GM06990 (cell line): ENCODE results near the gene VPS11.
A peak's percentile ranks its signal among the peaks of the same experiment; 100 is the strongest.

Experiments used
- DNase-seq: peaks from one replicate; pipeline ENCODE4 v3.0.0-alpha.2; 2011; ENCODE audit not compliant: insufficient read length; ENCODE audit errors: extremely low read depth
- H3K27me3 ChIP-seq: replicated peaks from 2 replicates; pipeline ENCODE4 v1.6.0; 2011; ENCODE audit warnings: low read length; ENCODE audit not compliant: control insufficient read depth, insufficient read depth
- H3K36me3 ChIP-seq: 2 replicates; pipeline ENCODE4 v1.5.1; 2011; ENCODE audit warnings: low read length; ENCODE audit not compliant: control insufficient read depth, insufficient read depth
- H3K4me3 ChIP-seq: replicated peaks from 2 replicates; pipeline ENCODE4 v1.5.1; 2011; ENCODE audit warnings: low read depth, mild to moderate bottlenecking, control low read depth, low read length
- TF ChIP-seq, protein P1 (sequence below): IDR thresholded peaks from 2 replicates; pipeline ENCODE4 v1.5.1; 2011; ENCODE audit warnings: low read length, control low read depth, mild to moderate bottlenecking, inconsistent platforms; ENCODE audit not compliant: insufficient read depth, poor library complexity, severe bottlenecking

VPS11 gene

GRCh38 chr11:119067371-119068222 lies at the start of gene VPS11:
Gene VPS11 (plus strand): TSS chr11:119067818. CDS start chr11:119067824, 6 bp downstream.
- Histone ChIP-seq H3K27me3 (no peaks in the 10 kb centered on the region), H3K36me3 (peaks cover 5% of the 10 kb centered on the region), H3K4me3 (peak within 1 kb of the TSS; percentile 99)
- peak; percentile 97 for DNase-seq
- TF ChIP-seq, protein P1, sequence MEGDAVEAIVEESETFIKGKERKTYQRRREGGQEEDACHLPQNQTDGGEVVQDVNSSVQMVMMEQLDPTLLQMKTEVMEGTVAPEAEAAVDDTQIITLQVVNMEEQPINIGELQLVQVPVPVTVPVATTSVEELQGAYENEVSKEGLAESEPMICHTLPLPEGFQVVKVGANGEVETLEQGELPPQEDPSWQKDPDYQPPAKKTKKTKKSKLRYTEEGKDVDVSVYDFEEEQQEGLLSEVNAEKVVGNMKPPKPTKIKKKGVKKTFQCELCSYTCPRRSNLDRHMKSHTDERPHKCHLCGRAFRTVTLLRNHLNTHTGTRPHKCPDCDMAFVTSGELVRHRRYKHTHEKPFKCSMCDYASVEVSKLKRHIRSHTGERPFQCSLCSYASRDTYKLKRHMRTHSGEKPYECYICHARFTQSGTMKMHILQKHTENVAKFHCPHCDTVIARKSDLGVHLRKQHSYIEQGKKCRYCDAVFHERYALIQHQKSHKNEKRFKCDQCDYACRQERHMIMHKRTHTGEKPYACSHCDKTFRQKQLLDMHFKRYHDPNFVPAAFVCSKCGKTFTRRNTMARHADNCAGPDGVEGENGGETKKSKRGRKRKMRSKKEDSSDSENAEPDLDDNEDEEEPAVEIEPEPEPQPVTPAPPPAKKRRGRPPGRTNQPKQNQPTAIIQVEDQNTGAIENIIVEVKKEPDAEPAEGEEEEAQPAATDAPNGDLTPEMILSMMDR: no peak

- peaks cover 23% of the 10 kb centered on the region for H3K36me3 ChIP-seq
- TF ChIP-seq, protein P1: no peak
Observed at GRCh38 chr11:119018074-119018938, 49.3 kb upstream of the VPS11 start, which contains the start of the genes RPS25 and TRAPPC4. Gene RPS25 (minus strand): TSS chr11:119018343. CDS start chr11:119018284, 59 bp downstream. Gene TRAPPC4 (plus strand): TSS chr11:119018766. CDS start chr11:119018796, 30 bp downstream.

DNA sequence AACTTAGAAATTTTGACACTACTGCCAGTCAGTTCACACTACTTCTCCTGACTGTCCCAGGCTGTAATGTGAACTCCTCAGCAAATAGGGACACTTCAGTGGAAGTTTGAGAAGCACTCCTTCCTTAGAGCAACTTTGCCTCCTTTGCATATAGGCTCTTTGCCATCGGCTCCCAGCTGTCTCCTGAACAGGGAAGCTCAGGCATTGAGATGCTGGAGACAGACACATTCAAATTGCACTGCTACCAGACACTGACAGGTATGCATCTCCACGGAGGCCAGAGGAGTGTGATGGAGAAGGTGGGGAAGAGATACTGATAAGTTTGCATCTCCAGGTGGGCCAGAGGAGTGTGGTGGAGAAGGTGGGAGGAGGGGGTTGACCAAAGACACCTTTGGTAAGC lies 47.6 kb upstream of the VPS11 start:
- DNase-seq: no peak
- peak overlapping the region; percentile 86 for H3K4me3 ChIP-seq
- peaks cover 24% of the 10 kb centered on the region for H3K36me3 ChIP-seq
- TF ChIP-seq, protein P1: no peak
- no peaks in the 10 kb centered on the region for H3K27me3 ChIP-seq

More at GRCh38 chr11:119018074-119018938, 49.3 kb upstream of the VPS11 start, which contains the start of the genes RPS25 and TRAPPC4:
- Histone ChIP-seq H3K4me3 (peak within 1 kb of the TSS; percentile 86), H3K27me3 (no peaks in the 10 kb centered on the region)
- peak; percentile 92 for DNase-seq

DNA sequence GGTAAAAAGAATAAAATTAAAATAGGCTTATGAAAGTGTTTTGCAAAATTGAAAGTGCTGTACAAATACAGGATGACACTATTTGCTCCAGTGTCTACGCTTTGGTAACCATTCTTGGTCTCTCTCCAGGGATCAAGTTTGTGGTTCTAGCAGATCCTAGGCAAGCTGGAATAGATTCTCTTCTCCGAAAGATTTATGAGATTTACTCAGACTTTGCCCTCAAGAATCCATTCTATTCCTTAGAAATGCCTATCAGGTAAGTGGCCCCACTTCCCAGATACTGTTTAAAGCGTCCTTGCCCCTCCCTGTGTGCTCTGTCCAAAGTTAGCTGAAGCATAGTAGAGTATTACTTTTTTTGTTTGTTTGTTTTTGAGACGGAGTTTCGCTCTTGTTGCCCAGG lies 46.0 kb upstream of the VPS11 start:
- Histone ChIP-seq H3K4me3 (no peak overlapping the region), H3K27me3 (no peaks in the 10 kb centered on the region), H3K36me3 (peaks cover 20% of the 10 kb centered on the region)
- no peak for DNase-seq
- TF ChIP-seq, protein P1: no peak

DNA sequence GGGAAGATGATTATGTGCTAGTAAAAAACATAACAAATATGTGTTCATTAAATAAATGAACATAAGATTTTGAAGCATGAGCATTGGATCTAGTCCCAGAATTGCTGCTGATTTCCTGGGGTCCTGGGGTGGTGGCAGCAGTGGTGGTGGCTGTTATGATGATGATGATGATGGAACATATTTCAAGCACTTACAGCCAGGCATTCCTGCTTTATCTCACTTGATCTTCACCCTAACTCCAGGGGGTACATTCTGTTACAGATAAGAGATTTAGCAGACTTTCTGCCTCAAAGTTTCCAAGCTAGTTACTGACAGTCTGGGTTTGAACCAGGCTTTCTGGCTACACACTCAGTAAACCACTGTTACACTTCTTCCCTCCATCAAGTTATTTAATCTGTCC lies 43.9 kb upstream of the VPS11 start:
- TF ChIP-seq, protein P1: no peak
- no peak overlapping the region for H3K4me3 ChIP-seq
- no peak for DNase-seq
- peaks cover 21% of the 10 kb centered on the region for H3K36me3 ChIP-seq
- no peaks in the 10 kb centered on the region for H3K27me3 ChIP-seq
